ENCODE measurements around the gene SLC8A1.

The SLC8A1 gene

GRCh38 chr2:40192864-40193669 is 258.8 kb downstream of the SLC8A1 start:
- DNase-seq (ENCODE audit: low spot score) = no peak

- no peak for DNase-seq (ENCODE audit: low spot score)
These were observed 261.4 kb downstream of the SLC8A1 start for GRCh38 chr2:40190457-40190856.

DNA sequence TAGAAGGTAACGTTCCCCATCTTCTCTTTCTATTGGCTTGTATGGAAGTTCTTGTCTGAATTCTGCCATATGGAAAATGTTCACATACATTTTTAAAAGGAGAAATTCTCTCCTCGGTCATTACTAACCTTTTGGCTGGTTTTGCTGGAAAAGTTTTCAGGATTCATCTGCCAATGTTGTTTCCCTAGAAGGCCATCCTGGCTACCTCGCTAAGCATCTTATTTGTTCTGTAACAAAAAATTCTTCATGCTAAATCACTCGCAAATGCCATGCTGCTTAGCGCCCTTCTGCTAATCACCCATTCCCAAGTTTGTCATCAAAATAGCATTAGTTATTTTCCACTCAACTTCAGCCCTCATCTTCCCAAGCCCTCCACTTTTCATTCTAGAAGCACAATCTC is 262.0 kb downstream of the SLC8A1 start:
- no peak for DNase-seq (ENCODE audit: low spot score)

- DNase-seq (ENCODE audit: low spot score) = no peak
These were observed 264.8 kb downstream of the SLC8A1 start for GRCh38 chr2:40187054-40187453.

DNA sequence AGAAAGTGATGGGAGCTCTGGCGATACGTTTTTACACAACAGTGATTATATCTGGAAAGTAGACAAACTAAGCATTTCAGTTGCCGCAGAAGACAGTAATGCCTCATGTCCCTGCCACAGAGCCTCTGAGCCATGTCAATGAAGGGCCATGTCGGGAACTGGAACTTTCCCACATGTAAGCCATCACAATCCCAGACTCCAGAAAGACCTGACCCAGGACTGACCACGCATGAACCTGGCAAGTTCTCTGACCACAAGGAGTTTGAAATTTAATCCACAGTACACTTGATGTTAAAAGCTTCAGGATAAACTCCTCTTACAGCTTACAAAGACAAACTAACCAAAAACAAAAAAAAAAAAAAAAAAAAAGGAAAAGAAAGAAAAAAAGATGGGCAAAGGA is 267.3 kb downstream of the SLC8A1 start:
- no peak for DNase-seq (ENCODE audit: low spot score)

GRCh38 chr2:40181855-40182254 is 270.0 kb downstream of the SLC8A1 start:
- no peak for DNase-seq (ENCODE audit: low spot score)

DNA sequence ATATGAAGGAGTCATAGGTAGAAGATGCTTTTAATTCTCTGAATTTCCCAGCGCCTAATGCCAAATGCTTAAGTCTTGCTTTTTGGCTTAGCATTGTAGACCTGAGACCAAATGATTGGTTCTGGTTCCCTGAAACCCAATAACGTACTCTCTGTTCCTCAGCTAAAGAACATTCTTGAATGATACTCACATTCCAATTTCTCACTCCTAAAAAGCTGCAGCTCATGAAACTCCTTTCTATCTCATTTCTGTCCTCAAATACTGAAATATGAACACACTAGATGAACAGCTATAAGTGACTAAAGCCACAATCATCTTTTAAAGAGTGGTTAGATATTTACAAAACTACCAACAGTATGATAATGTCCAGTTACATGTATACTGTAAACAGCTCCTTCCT is 272.1 kb downstream of the SLC8A1 start:
- DNase-seq (ENCODE audit: low spot score) = no peak

GRCh38 chr2:40178971-40179370 is 272.9 kb downstream of the SLC8A1 start:
- no peak for DNase-seq (ENCODE audit: low spot score)

DNA sequence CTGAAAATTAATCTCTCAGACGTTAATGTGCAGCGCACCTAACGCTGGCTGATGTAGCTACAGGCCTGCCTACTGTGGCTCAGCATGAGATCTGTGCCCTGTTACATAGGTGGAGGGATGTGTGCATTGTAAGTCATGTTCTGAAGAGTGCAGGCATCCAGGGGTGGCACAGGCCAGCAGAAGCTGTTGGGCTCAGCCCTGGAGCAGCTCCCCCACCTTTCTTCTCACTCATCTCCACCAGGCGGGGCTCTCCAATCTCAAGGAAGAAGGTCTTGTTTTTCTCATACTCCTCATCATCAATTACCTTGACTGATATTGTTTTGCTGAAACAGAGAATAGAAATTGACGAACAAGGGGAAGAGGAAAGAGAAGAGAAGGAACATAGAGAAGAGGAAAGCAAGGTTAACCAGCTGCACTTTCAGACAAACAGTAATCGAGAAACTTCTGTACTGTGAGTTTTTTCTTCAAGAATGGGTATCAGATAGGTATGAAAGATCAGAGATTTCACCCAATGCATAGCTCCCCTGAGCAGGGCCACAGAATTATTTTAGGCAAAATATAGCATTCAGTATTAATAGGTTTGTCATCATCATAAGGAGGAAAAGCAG is 273.6 kb downstream of the SLC8A1 start:
- DNase-seq (ENCODE audit: low spot score) = no peak

GRCh38 chr2:40177366-40177765 is 274.5 kb downstream of the SLC8A1 start:
- no peak for DNase-seq (ENCODE audit: low spot score)

- DNase-seq (ENCODE audit: low spot score) = no peak
These were observed 278.6 kb downstream of the SLC8A1 start for GRCh38 chr2:40173276-40173675.

DNA sequence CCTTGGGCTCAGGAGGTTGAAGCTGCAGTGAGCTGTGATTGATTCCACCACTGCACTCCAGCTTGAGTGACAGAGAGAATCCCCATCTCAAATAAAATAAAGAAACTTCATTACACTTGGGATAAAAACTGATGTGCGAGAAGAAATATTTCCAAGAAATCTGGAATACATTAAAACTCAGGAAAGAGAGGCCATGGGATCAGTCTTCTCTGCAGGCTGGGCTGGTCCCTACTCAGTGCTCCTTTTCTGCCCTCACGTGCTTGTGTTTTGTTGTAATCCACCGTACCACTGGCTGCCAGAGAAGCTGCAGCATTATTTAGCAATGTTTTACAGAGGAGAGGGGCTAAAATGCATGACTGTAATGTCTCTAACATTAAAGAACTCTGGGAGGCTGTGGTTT is 282.0 kb downstream of the SLC8A1 start:
- no peak for DNase-seq (ENCODE audit: low spot score)

- no peak for DNase-seq (ENCODE audit: low spot score)
These were observed 282.5 kb downstream of the SLC8A1 start for GRCh38 chr2:40169430-40169829.

- no peak for DNase-seq (ENCODE audit: low spot score)
These were observed 283.3 kb downstream of the SLC8A1 start for GRCh38 chr2:40168546-40168945.

- no peak for DNase-seq (ENCODE audit: low spot score)
These were observed 283.9 kb downstream of the SLC8A1 start for GRCh38 chr2:40168032-40168431.

DNA sequence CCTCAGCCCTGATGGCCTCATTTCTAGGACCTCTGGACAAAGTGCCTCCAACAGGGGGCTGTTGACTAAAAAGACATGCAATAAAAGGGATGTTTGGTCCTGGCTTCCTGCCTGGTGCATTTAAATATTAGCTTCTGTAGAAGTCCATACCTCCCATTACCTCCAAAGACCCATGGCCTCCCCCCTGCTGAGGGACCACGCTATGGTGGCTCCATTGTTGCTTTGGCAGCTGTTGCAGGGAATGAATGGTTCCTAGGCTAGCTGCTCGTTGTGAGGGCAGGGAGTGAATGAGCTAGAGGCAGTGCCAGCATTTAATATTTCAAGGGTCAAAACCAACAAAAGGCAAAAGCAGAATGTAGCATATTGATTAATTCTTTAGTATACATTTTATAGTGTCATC is 285.9 kb downstream of the SLC8A1 start:
- no peak for DNase-seq (ENCODE audit: low spot score)

DNA sequence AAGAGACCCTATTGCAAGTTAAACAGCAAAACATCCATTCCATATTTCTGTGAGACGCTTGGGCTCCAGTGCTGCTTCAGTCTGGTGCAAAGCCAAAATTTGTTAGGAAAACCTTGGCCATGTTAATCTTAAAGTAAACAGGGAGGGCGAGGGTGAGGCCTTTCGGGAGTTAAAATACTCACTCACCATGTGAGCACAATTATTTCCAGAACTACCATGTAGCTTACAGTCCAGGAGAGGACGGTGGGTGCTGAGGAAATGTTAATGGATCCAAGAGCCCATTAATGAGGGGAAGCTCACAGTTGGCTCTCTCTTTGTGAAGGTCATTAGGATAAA is 286.4 kb downstream of the SLC8A1 start:
- DNase-seq (ENCODE audit: low spot score) = no peak

DNA sequence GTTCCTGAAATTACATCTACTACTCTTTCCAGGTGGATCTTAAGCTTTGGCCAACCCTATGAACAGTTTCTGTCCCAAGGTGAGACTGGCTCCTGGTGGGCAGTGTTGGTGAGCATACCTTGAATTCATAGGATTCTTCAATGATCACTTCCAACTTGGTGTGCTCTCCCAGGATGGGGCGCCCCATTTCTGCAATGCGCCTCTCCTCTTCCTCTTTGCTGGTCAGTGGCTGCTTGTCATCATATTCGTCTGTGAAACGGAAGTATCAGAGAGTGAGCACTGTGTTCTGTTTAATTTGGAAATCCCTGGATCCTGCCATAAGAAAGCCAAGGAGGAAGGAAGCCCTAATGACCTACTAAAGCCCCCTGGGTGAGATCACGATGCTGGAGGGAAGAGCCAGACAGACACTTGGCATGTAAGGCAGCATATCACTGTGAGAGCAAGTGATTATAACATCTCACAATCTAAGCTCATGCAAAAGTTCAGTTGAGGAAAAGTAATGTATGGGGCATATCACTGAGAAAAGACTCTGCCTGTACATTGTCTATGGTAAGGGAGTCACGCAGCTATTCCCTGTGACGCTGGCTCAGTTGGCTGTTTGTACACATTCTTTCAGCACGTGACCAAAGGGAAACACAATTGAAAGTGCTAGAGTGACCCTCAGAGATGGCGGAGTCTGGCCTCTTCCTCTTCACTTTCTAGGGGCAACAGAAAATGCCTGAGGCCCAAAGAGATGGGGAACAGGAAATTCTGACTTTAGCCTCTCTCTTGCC is 287.0 kb downstream of the SLC8A1 start:
- no peak for DNase-seq (ENCODE audit: low spot score)

DNA sequence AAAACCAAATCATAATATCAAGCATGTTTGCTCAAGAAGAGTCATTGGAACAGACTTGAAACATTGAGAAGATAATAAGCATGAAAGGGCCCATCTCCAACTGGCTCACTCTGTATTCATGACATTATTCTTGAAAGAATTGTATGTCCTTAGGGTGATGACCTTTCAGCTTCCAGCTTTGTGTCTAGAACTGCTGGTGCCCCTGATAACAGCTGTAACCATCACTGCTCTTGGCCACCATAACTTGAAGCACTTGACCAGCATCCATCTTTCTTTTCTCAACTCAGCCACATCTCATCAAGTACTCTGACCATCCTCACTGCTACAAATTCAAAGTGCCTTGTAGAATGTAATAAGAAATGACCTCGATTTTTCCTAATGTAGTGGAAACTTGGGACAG is 289.9 kb downstream of the SLC8A1 start:
- DNase-seq (ENCODE audit: low spot score) = no peak

DNA sequence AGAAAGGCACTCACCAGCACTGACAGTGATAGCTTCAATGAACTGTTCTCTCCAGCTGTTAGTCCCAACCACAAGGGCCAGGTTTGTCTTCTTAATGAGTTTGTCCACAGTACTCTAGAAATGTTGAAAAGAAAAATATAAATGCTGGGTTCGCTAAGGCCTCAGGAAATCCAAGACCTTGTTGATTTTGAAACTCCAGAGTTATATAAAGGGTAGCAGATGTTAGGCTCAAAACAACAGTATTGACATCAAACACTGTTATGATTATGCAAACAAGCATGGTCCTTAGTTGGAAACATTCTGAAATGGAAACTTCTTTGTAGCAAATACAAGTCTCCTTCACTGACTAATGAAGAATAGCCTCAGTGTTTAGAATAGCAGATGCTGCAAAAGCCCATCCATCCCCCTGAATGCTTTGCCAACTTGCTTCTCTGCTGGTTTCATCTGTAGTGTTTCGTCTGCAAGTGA is 291.1 kb downstream of the SLC8A1 start:
- no peak for DNase-seq (ENCODE audit: low spot score)

DNA sequence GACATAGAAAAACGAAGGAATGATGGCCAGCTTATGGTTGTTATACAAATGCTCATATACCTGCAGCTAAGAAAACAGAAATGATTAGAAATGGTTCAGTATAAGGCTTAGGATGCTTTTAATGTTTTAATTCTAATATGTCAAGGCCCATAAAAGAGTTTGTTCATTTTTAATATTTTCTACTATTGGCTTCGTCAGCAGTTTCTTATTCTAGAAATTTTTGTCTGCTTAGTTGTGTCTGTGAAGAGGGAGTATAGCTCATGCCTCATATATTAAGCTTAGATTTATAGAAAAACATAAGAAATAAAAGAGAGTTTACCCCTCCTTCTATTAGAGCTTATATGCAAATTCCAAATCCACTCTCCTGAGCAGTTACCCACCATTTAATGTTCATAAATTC is 292.6 kb downstream of the SLC8A1 start:
- DNase-seq (ENCODE audit: low spot score) = no peak

DNA sequence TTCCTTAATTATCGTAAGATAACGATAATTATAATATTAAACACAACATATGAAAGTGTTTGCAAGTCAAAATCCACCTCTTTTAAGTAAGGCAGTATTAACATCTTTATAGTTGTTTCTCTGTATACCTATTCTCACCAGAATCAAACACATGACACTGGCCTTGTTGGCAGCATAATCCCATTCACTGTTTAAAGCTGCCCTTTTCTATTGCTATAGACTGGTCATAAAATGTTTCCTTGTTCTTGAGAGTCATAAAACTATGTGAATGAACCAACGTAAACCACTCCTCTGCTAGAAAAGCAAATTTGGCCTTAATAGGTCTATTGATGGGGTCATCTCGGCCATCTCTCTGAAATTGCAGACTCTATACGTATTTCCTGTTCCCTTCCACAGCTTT is 293.1 kb downstream of the SLC8A1 start:
- no peak for DNase-seq (ENCODE audit: low spot score)

DNA sequence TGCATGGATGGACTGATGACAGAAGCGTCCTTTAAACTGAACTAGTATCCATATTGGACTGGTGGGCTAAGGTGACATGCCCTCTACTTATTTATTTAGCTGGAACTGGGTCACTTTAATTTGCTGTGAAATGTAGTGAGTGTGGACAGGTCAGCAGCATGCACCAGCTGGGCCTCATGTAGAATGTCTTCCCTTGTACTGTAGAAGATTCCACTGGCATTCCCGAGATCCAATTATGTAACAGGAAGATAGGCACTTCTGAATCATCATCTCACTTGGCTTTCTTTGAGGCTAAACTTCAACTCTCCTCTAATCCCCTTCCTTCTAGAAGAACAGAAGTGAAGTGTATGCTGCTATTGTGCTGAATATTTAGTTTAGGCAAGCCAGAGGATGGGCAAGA is 296.2 kb downstream of the SLC8A1 start:
- no peak for DNase-seq (ENCODE audit: low spot score)

All from CD4-positive, alpha-beta T cell treated with Interleukin-6 at 100 ng/mL for 8 hours (primary cell).